Gastrocnemius medialis (tissue), 4 donors: ENCODE results near the gene ZFYVE28. TPM values are rescaled to one million over a fixed set of nuclear protein-coding genes. Genes with fewer than 3 reads are reported as not detected.
A peak's percentile ranks its signal among the peaks of the same experiment; 100 is the strongest.
"Not testable (repeated sequence)": the region's sequence is repeated elsewhere in the genome, so short reads cannot be mapped to it uniquely, and the experiment has no call there.

Experiments
- ATAC-seq, 2 donors: fragments of 150-250 bp; one replicate each; pipeline ENCODE4 v1.9.1; 2016
- DNase-seq, 2 donors: peaks; one replicate each; pipeline ENCODE4 v3.0.0-alpha.2; 2019
- H3K27ac ChIP-seq, 4 donors: fragments of 200-600 bp; sonication (generic); 1 replicate in 1 of 4; 2 replicates in 3 of 4; pipeline ENCODE4 v1.5.1; 2016 to 2018; ENCODE audit warnings: mild to moderate bottlenecking in 2 of 4, moderate library complexity in 1 of 4
- H3K27me3 ChIP-seq, 3 donors: fragments of 200-600 bp; sonication (generic) in 2 of 3; 1 replicate in 1 of 3; 2 replicates in 2 of 3; pipeline versions ENCODE4 v1.5.1 to v1.6.0; 2016 to 2019; ENCODE audit warnings: mild to moderate bottlenecking in 1 of 3, moderate library complexity in 1 of 3
- H3K36me3 ChIP-seq, 2 donors: fragments of 200-600 bp; sonication (generic) in 1 of 2; one replicate each; pipeline ENCODE4 v1.5.1; 2017 to 2018
- H3K4me1 ChIP-seq, 2 donors: fragments of 200-600 bp; sonication (generic) in 1 of 2; one replicate each; pipeline ENCODE4 v1.5.1; 2016 to 2017; ENCODE audit warnings: mild to moderate bottlenecking in 2 of 2
- H3K4me3 ChIP-seq, 4 donors: fragments of 200-600 bp; sonication (generic) in 3 of 4; 1 replicate in 1 of 4; 2 replicates in 3 of 4; pipeline ENCODE4 v1.5.1; 2016 to 2019; ENCODE audit warnings: mild to moderate bottlenecking in 2 of 4
- H3K9me3 ChIP-seq, 3 donors: fragments of 200-600 bp; sonication (generic) in 2 of 3; 1 replicate in 1 of 3; 2 replicates in 2 of 3; pipeline ENCODE4 v1.5.1; 2016 to 2019
- POLR2A ChIP-seq, 2 donors: fragments of 450-650 bp; IDR thresholded peaks; one replicate each; pipeline ENCODE4 v1.6.1; 2017; ENCODE audit warnings: antibody characterized with exemption in 2 of 2, mild to moderate bottlenecking in 2 of 2, moderate library complexity in 2 of 2
- in situ Hi-C, 4 donors: fragments of 200-750 bp; cut with MboI; loops; one replicate each; pipeline versions ENCODE4 v1.15.0 to v1.8.0; 2017; ENCODE audit warnings: low sequenced_read_pairs in 4 of 4
- intact Hi-C: fragments of 100-400 bp; cut with DNase I; formaldehyde crosslinking; loops from one replicate; pipeline ENCODE4 v1.15.1; 2023; ENCODE audit warnings: low total_unique reads
- total RNA-seq, 4 donors: library from RNA; depleted of rRNA; stranded (reverse); fragments of >200 nt; gene quantifications; one replicate each; pipeline versions ENCODE4 v1.1.0 to v1.2.3, GENCODE V29; 2016
- TF ChIP-seq, protein P1 (sequence below), 5 experiments: fragments of 450-650 bp in 3 of 5; fragments of 200-600 bp in 2 of 5; sonication (generic) in 2 of 5; IDR thresholded peaks in 4 of 5; conservative IDR thresholded peaks in 1 of 5; 1 replicate in 4 of 5; 2 replicates in 1 of 5; pipeline ENCODE4 v1.5.1; 2016 to 2019; ENCODE audit warnings: antibody characterized with exemption in 5 of 5, mild to moderate bottlenecking in 3 of 5, moderate library complexity in 3 of 5

Gene ZFYVE28
- total RNA-seq, 4 donors from 2014 or later: 1.8 to 6.0 (median 3.4) TPM

GRCh38 chr4:2276581-2277325, 141.7 kb downstream of the ZFYVE28 start:
- Histone ChIP-seq H3K4me3 (no peak overlapping the region), H3K4me1 (peaks cover 0 to 5% of the 10 kb centered on the region in 2 donors), H3K9me3 (no peaks in the 10 kb centered on the region), H3K36me3 (no peaks in the 10 kb centered on the region), H3K27ac (no peak overlapping the region), H3K27me3 (no peaks in the 10 kb centered on the region)
- DNase-seq (peak in 1 of 2 donors; percentile 7), ATAC-seq (no peak)
- in situ Hi-C loops (no loop called here), intact Hi-C loops (no loop called here)
- TF ChIP-seq, protein P1, sequence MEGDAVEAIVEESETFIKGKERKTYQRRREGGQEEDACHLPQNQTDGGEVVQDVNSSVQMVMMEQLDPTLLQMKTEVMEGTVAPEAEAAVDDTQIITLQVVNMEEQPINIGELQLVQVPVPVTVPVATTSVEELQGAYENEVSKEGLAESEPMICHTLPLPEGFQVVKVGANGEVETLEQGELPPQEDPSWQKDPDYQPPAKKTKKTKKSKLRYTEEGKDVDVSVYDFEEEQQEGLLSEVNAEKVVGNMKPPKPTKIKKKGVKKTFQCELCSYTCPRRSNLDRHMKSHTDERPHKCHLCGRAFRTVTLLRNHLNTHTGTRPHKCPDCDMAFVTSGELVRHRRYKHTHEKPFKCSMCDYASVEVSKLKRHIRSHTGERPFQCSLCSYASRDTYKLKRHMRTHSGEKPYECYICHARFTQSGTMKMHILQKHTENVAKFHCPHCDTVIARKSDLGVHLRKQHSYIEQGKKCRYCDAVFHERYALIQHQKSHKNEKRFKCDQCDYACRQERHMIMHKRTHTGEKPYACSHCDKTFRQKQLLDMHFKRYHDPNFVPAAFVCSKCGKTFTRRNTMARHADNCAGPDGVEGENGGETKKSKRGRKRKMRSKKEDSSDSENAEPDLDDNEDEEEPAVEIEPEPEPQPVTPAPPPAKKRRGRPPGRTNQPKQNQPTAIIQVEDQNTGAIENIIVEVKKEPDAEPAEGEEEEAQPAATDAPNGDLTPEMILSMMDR (IDR thresholded peaks at IDR 0.05 in 4 of 5, conservative IDR thresholded peaks at IDR 0.05 in 1 of 5): no peak
- TF ChIP-seq POLR2A (IDR thresholded peaks at IDR 0.05): no peak

DNA sequence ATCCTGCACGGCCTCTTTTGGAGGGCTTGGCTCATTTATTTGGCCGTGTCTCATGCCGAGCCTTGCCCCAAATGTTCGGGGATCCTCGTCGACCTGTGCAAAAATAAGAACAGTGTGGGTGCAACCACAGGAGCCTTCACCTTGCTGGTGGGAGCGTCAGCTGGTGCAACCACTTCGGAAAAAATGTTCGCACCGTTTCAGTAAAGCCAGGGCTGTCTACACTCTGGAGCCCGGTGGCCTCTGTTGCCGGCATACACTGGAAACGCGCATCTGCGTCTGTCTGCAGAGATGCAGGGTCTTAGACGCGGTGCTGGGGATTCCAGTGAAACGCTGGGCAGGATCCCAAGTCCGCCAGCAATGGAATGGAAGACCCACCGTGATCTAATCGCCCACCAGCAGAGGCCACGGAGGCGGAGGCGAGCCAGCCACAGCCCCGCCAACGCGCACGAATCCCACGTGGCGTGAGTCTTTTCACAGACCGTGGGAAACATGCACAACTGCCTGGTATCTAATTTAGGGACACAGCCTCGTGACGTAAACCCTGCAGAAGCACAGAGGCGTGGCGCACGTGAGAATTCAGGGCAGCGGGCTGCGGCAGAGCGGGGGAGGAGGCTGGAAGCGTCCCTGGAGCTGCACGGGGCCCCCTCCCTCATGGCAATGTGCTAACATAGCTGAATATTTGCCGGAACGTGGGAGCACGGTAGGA, 142.7 kb downstream of the ZFYVE28 start:
- no peak for TF ChIP-seq POLR2A (IDR thresholded peaks at IDR 0.05)
- TF ChIP-seq, protein P1 (IDR thresholded peaks at IDR 0.05 in 4 of 5, conservative IDR thresholded peaks at IDR 0.05 in 1 of 5): no peak
- intact Hi-C loops (no loop called here), in situ Hi-C loops (no loop called here)
- no peak overlapping the region for H3K4me3 ChIP-seq
- H3K27me3 ChIP-seq: no peaks in the 10 kb centered on the region
- no peak overlapping the region for H3K27ac ChIP-seq
- no peaks in the 10 kb centered on the region for H3K36me3 ChIP-seq
- ATAC-seq: no peak
- H3K9me3 ChIP-seq: no peaks in the 10 kb centered on the region
- DNase-seq: peak in 1 of 2 donors; percentile 6
- peaks cover 3 to 8% of the 10 kb centered on the region in 2 donors for H3K4me1 ChIP-seq

DNA sequence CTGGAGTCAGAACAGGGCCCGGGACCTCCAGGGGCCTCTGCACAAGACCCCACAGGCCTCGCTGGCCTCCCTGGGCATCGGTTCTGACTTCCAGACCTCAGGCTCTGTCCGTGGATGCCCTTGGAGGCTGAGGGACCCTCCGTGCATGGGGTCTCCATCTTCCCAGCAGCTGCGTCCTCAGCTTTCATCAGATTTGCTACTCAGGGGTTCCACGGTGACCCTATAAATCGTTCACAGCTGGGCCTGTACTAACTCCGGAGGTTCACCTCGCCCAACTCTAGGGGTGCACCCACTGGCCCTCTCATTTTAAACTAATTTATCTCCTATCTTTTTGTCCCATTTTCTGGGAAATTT, 143.4 kb downstream of the ZFYVE28 start:
- H3K4me3 ChIP-seq, H3K27me3 ChIP-seq, H3K9me3 ChIP-seq, H3K27ac ChIP-seq, ATAC-seq, intact Hi-C loops, in situ Hi-C loops, H3K36me3 ChIP-seq, DNase-seq, H3K4me1 ChIP-seq: not testable (repeated sequence)

- DNase-seq (no peak), ATAC-seq (no peak)
- H3K27me3 ChIP-seq: no peaks in the 10 kb centered on the region
- no peak overlapping the region for H3K4me3 ChIP-seq
- in situ Hi-C loops: no loop called here
- no peak for TF ChIP-seq POLR2A (IDR thresholded peaks at IDR 0.05)
- TF ChIP-seq, protein P1 (IDR thresholded peaks at IDR 0.05 in 4 of 5, conservative IDR thresholded peaks at IDR 0.05 in 1 of 5): no peak
- H3K4me1 ChIP-seq: peaks cover 12 to 14% of the 10 kb centered on the region in 2 donors
- intact Hi-C loops: no loop called here
- H3K27ac ChIP-seq: no peak overlapping the region
- H3K9me3 ChIP-seq: no peaks in the 10 kb centered on the region
- no peaks in the 10 kb centered on the region for H3K36me3 ChIP-seq
These were observed 144.0 kb downstream of the ZFYVE28 start for GRCh38 chr4:2274320-2275043.
